Activated T-cell treated with anti-CD3 and anti-CD28 coated beads, Interleukin-2, amount 50 U/mL, for 4 hours (primary cell): Measurements from ENCODE around the gene RNF44. TPM values are rescaled to one million over a fixed set of nuclear protein-coding genes. Genes with fewer than 3 reads are reported as not detected.

ENCODE experiments used
- ATAC-seq, 2 donors: fragments of 200-7000 bp; cut with Tn5 transposase; one replicate each; pipeline ENCODE4 v1.10.0; 2021
- DNase-seq: peaks from one replicate; pipeline ENCODE4 v3.0.0-alpha.2; 2020
- H3K27me3 Mint-ChIP-seq: one replicate; pipeline ENCODE4 v1.8.0; 2021; ENCODE audit warnings: low read depth, mixed read lengths
- H3K36me3 Mint-ChIP-seq: one replicate; pipeline ENCODE4 v1.8.0; 2022; ENCODE audit warnings: mixed read lengths; ENCODE audit not compliant: insufficient read depth
- H3K4me1 Mint-ChIP-seq: one replicate; pipeline ENCODE4 v1.8.0; 2021; ENCODE audit warnings: low read depth, mixed read lengths
- H3K4me3 Mint-ChIP-seq: one replicate; pipeline ENCODE4 v1.8.0; 2021; ENCODE audit warnings: mild to moderate bottlenecking, moderate library complexity, mixed read lengths
- H3K9me3 Mint-ChIP-seq: one replicate; pipeline ENCODE4 v1.8.0; 2021; ENCODE audit warnings: mixed read lengths
- total RNA-seq, 3 donors: library from RNA; stranded (reverse); gene quantifications; one replicate each; pipeline ENCODE4 v1.2.1, GENCODE V29; 2021

RNF44 gene
- total RNA-seq: 10 to 100 TPM; 55.0 to 58.5 (median 58.4) TPM

DNA sequence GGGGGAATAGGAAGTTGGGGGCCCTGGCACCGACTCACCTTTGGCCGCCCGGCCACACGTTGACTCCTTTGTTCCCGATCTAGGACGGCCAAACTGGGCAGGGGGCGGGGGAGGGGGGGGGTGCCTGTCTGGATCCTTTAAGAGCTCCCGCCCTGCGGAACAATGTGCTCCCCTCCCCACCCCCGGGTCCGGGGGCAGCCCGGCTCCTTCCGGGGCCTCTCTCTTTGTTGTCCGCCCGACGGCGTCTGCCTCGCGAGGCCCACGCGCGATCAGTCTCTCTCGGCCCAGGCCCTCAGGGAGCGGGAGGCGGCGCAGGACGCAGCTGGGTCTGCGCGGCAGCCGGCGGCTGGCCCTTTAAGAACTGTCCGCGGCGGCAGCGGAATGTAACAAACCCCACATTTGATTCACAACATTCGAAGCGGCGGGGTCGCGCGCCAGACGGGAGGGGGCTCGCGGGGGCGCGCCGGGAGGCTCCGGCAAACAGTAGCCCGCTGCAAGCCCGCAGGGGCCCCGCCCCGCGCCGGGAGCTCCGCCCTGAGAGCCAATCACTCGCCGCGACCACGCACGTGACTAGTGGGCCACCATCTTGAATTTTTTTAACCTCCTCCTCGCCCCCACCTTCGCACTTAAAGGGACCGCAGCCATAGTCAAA is at the start of gene RNF44:
Gene RNF44 (minus strand): TSS at position 501 of the 652 bp plus-strand sequence. CDS start 4,930 bp downstream, outside the sequence.
- ATAC-seq (peak; percentile 68 to 70), DNase-seq (peak; percentile 98)
- Mint-ChIP-seq H3K36me3 (no peaks in the 10 kb centered on the region), H3K4me1 (peaks cover 65% of the 10 kb centered on the region), H3K27me3 (no peaks in the 10 kb centered on the region), H3K4me3 (peak within 1 kb of the TSS; percentile 97), H3K9me3 (no peaks in the 10 kb centered on the region)

- Mint-ChIP-seq H3K27me3 (no peaks in the 10 kb centered on the region), H3K9me3 (no peaks in the 10 kb centered on the region), H3K4me1 (no peaks in the 10 kb centered on the region), H3K36me3 (no peaks in the 10 kb centered on the region), H3K4me3 (no peak overlapping the region)
- ATAC-seq (no peak), DNase-seq (no peak)
Measured at GRCh38 chr5:176583076-176583475, 45.9 kb upstream of the RNF44 start.

GRCh38 chr5:176581361-176581760 is 44.2 kb upstream of the RNF44 start:
- ATAC-seq: no peak
- Mint-ChIP-seq H3K4me3 (no peak overlapping the region), H3K9me3 (no peaks in the 10 kb centered on the region), H3K27me3 (no peaks in the 10 kb centered on the region), H3K36me3 (no peaks in the 10 kb centered on the region), H3K4me1 (no peaks in the 10 kb centered on the region)
- DNase-seq: no peak

GRCh38 chr5:176579323-176579722 is 42.1 kb upstream of the RNF44 start:
- H3K9me3 Mint-ChIP-seq: no peaks in the 10 kb centered on the region
- H3K4me1 Mint-ChIP-seq: no peaks in the 10 kb centered on the region
- no peak overlapping the region for H3K4me3 Mint-ChIP-seq
- ATAC-seq (no peak), DNase-seq (no peak)
- no peaks in the 10 kb centered on the region for H3K36me3 Mint-ChIP-seq
- no peaks in the 10 kb centered on the region for H3K27me3 Mint-ChIP-seq

- no peak overlapping the region for H3K4me3 Mint-ChIP-seq
- ATAC-seq: peak in 1 of 2 donors; percentile 51
- H3K27me3 Mint-ChIP-seq: no peaks in the 10 kb centered on the region
- DNase-seq: peak; percentile 26
- no peaks in the 10 kb centered on the region for H3K9me3 Mint-ChIP-seq
- no peaks in the 10 kb centered on the region for H3K36me3 Mint-ChIP-seq
- peaks cover 3% of the 10 kb centered on the region for H3K4me1 Mint-ChIP-seq
Measured at GRCh38 chr5:176578391-176578808, 41.2 kb upstream of the RNF44 start.

GRCh38 chr5:176577312-176578176 is 40.3 kb upstream of the RNF44 start:
- ATAC-seq (no peak), DNase-seq (no peak)
- H3K36me3 Mint-ChIP-seq: no peaks in the 10 kb centered on the region
- no peak overlapping the region for H3K4me3 Mint-ChIP-seq
- no peaks in the 10 kb centered on the region for H3K27me3 Mint-ChIP-seq
- H3K4me1 Mint-ChIP-seq: peaks cover 3% of the 10 kb centered on the region
- no peaks in the 10 kb centered on the region for H3K9me3 Mint-ChIP-seq

GRCh38 chr5:176575488-176576422 is 38.6 kb upstream of the RNF44 start:
- DNase-seq (no peak), ATAC-seq (no peak)
- Mint-ChIP-seq H3K4me3 (no peak overlapping the region), H3K9me3 (no peaks in the 10 kb centered on the region), H3K4me1 (peaks cover 3% of the 10 kb centered on the region), H3K36me3 (no peaks in the 10 kb centered on the region), H3K27me3 (no peaks in the 10 kb centered on the region)

- H3K4me3 Mint-ChIP-seq: no peak overlapping the region
- no peaks in the 10 kb centered on the region for H3K9me3 Mint-ChIP-seq
- DNase-seq: no peak
- H3K4me1 Mint-ChIP-seq: peaks cover 3% of the 10 kb centered on the region
- no peak for ATAC-seq
- H3K36me3 Mint-ChIP-seq: no peaks in the 10 kb centered on the region
- H3K27me3 Mint-ChIP-seq: no peaks in the 10 kb centered on the region
Measured at GRCh38 chr5:176575066-176575465, 37.9 kb upstream of the RNF44 start.

- Mint-ChIP-seq H3K27me3 (no peaks in the 10 kb centered on the region), H3K36me3 (no peaks in the 10 kb centered on the region), H3K4me3 (no peak overlapping the region), H3K4me1 (peaks cover 3% of the 10 kb centered on the region), H3K9me3 (no peaks in the 10 kb centered on the region)
- DNase-seq (no peak), ATAC-seq (no peak)
Measured at GRCh38 chr5:176574297-176574591, 37.0 kb upstream of the RNF44 start.

GRCh38 chr5:176573564-176574296 is 36.5 kb upstream of the RNF44 start:
- peak; percentile 80 for DNase-seq
- H3K4me3 Mint-ChIP-seq: no peak overlapping the region
- H3K9me3 Mint-ChIP-seq: no peaks in the 10 kb centered on the region
- H3K4me1 Mint-ChIP-seq: peaks cover 3% of the 10 kb centered on the region
- peak; percentile 89 to 92 for ATAC-seq
- H3K36me3 Mint-ChIP-seq: no peaks in the 10 kb centered on the region
- no peaks in the 10 kb centered on the region for H3K27me3 Mint-ChIP-seq

DNA sequence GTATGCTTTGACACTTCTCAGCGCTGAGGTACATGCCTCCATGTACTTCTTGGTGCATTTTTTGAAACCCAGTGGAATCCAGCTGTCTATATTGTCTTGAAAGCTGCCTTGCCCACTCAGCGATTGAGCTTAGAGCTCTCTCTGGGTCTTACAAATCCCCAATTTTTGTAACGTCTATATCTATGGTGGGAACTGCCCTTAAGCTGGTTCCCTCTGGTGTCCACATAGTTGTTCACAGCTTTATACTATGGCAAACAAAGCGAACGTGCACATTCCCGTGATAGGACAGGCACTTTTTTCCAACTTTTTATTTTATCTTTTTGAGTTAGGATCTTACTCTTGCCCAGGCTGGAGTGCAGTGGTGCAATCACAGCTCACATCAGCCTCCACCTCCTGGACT is 32.8 kb upstream of the RNF44 start:
- ATAC-seq (no peak), DNase-seq (no peak)
- H3K36me3 Mint-ChIP-seq: no peaks in the 10 kb centered on the region
- H3K4me3 Mint-ChIP-seq: no peak overlapping the region
- peaks cover 3% of the 10 kb centered on the region for H3K27me3 Mint-ChIP-seq
- H3K9me3 Mint-ChIP-seq: no peaks in the 10 kb centered on the region
- peaks cover 3% of the 10 kb centered on the region for H3K4me1 Mint-ChIP-seq

DNA sequence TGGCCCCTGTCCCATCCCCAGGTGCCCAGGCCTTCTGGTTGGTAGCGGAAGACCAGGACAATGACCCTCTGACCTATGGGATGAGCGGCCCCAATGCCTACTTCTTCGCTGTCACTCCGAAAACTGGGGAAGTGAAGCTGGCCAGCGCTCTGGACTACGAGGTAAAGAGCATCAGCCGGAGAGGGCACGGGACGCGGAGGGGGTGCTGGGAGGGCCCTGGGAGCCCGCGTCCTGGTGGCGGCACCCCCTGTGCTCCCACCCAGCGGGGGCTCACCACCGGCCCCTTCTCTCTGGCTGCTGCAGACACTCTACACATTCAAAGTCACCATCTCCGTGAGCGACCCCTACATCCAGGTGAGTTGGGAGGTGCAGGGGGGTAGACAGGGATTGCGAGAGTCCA is 31.5 kb upstream of the RNF44 start:
- no peak for DNase-seq
- ATAC-seq: no peak
- H3K36me3 Mint-ChIP-seq: no peaks in the 10 kb centered on the region
- H3K4me1 Mint-ChIP-seq: no peaks in the 10 kb centered on the region
- H3K4me3 Mint-ChIP-seq: no peak overlapping the region
- H3K27me3 Mint-ChIP-seq: peaks cover 3% of the 10 kb centered on the region
- H3K9me3 Mint-ChIP-seq: no peaks in the 10 kb centered on the region

DNA sequence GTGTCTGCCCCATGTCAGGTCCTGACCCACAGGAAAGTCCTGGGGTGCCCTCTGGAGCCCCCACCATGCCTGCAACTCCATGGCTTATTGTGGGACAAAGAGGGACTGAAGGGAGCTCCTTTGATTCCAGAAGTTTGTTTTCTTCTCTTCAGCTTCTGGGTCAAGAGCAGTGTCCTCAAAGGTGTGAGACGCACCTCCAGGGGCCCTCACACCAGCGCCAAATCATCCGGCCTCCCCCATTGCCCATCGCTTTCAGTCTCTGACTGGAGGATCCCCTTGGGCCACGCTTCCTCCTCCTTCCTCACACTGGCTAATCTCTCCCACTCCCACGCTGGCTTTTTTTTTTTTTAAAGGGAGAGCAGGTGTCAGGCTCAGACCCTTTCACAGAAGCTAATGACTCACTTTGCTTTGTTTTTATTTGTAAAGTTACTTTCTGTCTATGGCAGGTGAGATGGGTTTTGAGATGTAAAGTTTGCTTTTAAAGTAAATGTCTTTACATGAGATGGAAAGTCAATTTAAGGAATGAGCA is 28.6 kb upstream of the RNF44 start:
- Mint-ChIP-seq H3K9me3 (no peaks in the 10 kb centered on the region), H3K4me1 (peaks cover 14% of the 10 kb centered on the region), H3K27me3 (peaks cover 6% of the 10 kb centered on the region), H3K4me3 (no peak overlapping the region), H3K36me3 (no peaks in the 10 kb centered on the region)
- no peak for ATAC-seq
- no peak for DNase-seq
